BJ (cell line): ENCODE measurements around the gene MRPS35. TPM values are rescaled to one million over a fixed set of nuclear protein-coding genes. Genes with fewer than 3 reads are reported as not detected.

Source experiments
- CTCF ChIA-PET: fragments of 350-600 bp; formaldehyde crosslinking; extraction: SDS; loops from one replicate; lab custom pipeline; 2021; ENCODE audit warnings: antibody characterized with exemption, inconsistent platforms; lab: Yijun Ruan, JAX
- POLR2A ChIA-PET: fragments of 300-600 bp; sonication (Branson Sonifier 250); formaldehyde crosslinking; extraction: SDS; loops from one replicate; lab custom pipeline; 2021; ENCODE audit warnings: antibody characterized with exemption; lab: Charles Lee
- DNase-seq: peaks from one replicate; pipeline ENCODE4 v3.0.0-alpha.2; 2011; ENCODE audit warnings: low read depth
- H3K27me3 ChIP-seq: 2 replicates; pipeline ENCODE4 v1.6.0; 2011; ENCODE audit warnings: low read length; ENCODE audit not compliant: control insufficient read depth, insufficient read depth
- H3K36me3 ChIP-seq: 2 replicates; pipeline ENCODE4 v1.5.1; 2011; ENCODE audit warnings: low read length; ENCODE audit not compliant: control insufficient read depth, insufficient read depth
- H3K4me3 ChIP-seq: 2 replicates; pipeline ENCODE4 v1.5.1; 2011; ENCODE audit warnings: low read depth, mild to moderate bottlenecking, control low read depth, low read length
- CTCF ChIP-seq: IDR thresholded peaks from 2 replicates; pipeline ENCODE4 v1.5.1; 2011; ENCODE audit warnings: low read depth, mild to moderate bottlenecking, control low read depth, inconsistent platforms, low read length, moderate library complexity; ENCODE audit not compliant: insufficient read depth
- polyA plus RNA-seq: library from polyadenylated mRNA; depleted of rRNA; stranded (reverse); fragments of >200 nt; gene quantifications from 2 replicates; pipeline ENCODE4 v1.2.3, GENCODE V29; 2011

The MRPS35 gene
- polyA plus RNA-seq, 1 experiment = 45.8 TPM

GRCh38 chr12:27754795-27755194, 44.2 kb downstream of the MRPS35 start:
- CTCF ChIA-PET = no interaction called here
- Histone ChIP-seq H3K36me3 (0 out of 2 replicates have a peak, but pooled peaks cover 2% of the 10 kb centered on the region), H3K4me3 (no peak overlapping the region), H3K27me3 (no peaks in the 10 kb centered on the region)
- no peak for TF ChIP-seq CTCF
- DNase-seq = no peak
- POLR2A ChIA-PET = no interaction called here

- no peak for TF ChIP-seq CTCF
- no peak for DNase-seq
- no peak overlapping the region for H3K4me3 ChIP-seq
- H3K36me3 ChIP-seq = 0 out of 2 replicates have a peak, but pooled peaks cover 1% of the 10 kb centered on the region
- H3K27me3 ChIP-seq = no peaks in the 10 kb centered on the region
- ChIA-PET POLR2A (no interaction called here), CTCF (interaction anchor here (1.4 to 2.5 kb wide), 3 partner anchors 13 to 24 kb away, joined by 5 to 6 read pairs (median 5); no protein-coding TSS in a partner anchor)
Observed at GRCh38 chr12:27756670-27757195, 46.1 kb downstream of the MRPS35 start.

GRCh38 chr12:27762757-27763156, 52.1 kb downstream of the MRPS35 start:
- Histone ChIP-seq H3K27me3 (no peaks in the 10 kb centered on the region), H3K36me3 (no peaks in the 10 kb centered on the region), H3K4me3 (no peak overlapping the region)
- CTCF ChIA-PET = no interaction called here
- TF ChIP-seq CTCF = no peak
- DNase-seq = no peak
- POLR2A ChIA-PET = no interaction called here

GRCh38 chr12:27766587-27766986, 56.0 kb downstream of the MRPS35 start:
- TF ChIP-seq CTCF = no peak
- no peak for DNase-seq
- H3K27me3 ChIP-seq = no peaks in the 10 kb centered on the region
- POLR2A ChIA-PET = no interaction called here
- no peak overlapping the region for H3K4me3 ChIP-seq
- H3K36me3 ChIP-seq = no peaks in the 10 kb centered on the region
- CTCF ChIA-PET = interaction anchor here (1.3 to 1.5 kb wide), 2 partner anchors 55 kb away, joined by 3 read pairs; no protein-coding TSS in a partner anchor

- no peaks in the 10 kb centered on the region for H3K36me3 ChIP-seq
- ChIA-PET POLR2A (no interaction called here), CTCF (interaction anchor here (0.6 to 1.6 kb wide), 4 partner anchors 13 to 464 kb away, joined by 3 to 8 read pairs (median 4); no protein-coding TSS in a partner anchor)
- no peak overlapping the region for H3K4me3 ChIP-seq
- TF ChIP-seq CTCF = no peak
- no peaks in the 10 kb centered on the region for H3K27me3 ChIP-seq
- no peak for DNase-seq
Observed at GRCh38 chr12:27769142-27769673, 58.6 kb downstream of the MRPS35 start.
